ENCODE data around the gene PRR5.

DNA sequence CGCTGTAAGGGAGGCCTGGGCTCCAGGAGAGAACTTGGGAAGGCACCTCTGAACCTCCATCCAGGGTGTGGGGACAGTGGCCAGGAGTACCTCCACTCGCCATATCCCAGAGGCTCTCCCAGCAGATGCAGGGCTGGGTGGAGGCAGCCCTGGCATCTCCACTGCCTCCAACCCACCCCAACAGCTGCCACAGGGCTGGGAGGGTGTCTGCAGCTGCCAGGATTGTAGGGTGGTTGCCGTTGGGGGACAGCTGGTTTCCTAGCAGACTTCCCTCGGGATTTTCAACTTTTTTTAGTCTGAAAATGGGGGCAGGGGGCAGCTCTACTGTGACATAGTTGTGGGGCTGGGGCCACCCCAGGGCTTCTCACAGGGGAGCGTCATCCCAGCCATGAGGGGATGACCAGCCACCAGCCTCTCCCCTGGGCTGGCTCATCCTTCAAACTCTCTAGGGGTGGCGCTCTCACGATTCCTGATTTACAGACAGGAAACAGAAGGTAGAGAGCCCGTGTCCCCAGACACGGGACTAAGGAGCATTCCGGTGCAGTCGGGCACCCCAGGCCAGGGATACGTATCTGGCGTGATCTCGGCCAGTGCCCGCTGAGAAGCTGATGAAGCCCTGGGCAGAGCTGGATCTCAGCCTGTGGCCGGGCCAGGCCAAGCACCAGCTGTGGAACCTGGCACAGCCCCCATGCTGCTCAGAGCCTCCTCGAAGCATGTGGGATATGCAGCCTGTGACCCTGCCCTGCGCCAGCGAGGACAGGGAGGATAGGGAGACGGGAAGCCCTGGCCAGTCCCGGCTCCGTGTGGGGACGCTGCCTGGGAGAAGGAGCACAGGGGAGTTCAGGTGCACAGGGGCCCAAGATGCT, 9.9 kb downstream of the PRR5 start:
- TF ChIP-seq, protein P1, sequence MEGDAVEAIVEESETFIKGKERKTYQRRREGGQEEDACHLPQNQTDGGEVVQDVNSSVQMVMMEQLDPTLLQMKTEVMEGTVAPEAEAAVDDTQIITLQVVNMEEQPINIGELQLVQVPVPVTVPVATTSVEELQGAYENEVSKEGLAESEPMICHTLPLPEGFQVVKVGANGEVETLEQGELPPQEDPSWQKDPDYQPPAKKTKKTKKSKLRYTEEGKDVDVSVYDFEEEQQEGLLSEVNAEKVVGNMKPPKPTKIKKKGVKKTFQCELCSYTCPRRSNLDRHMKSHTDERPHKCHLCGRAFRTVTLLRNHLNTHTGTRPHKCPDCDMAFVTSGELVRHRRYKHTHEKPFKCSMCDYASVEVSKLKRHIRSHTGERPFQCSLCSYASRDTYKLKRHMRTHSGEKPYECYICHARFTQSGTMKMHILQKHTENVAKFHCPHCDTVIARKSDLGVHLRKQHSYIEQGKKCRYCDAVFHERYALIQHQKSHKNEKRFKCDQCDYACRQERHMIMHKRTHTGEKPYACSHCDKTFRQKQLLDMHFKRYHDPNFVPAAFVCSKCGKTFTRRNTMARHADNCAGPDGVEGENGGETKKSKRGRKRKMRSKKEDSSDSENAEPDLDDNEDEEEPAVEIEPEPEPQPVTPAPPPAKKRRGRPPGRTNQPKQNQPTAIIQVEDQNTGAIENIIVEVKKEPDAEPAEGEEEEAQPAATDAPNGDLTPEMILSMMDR (IDR thresholded peaks at IDR 0.05; ENCODE audit: low read depth, low read length) = no peak
- TF ChIP-seq MAX (IDR thresholded peaks at IDR 0.05; ENCODE audit: low read depth, low read length) = no peak
